Smooth muscle cell (in vitro differentiated cells): Measurements from ENCODE around the gene PVRIG. TPM values are rescaled to one million over a fixed set of nuclear protein-coding genes. Genes with fewer than 3 reads are reported as not detected.
"Not testable (repeated sequence)": the region's sequence is repeated elsewhere in the genome, so short reads cannot be mapped to it uniquely, and the experiment has no call there.

Experiments used
- DNase-seq: peaks from one replicate; lab custom pipeline; 2025; ENCODE audit not compliant: unreplicated experiment; lab: John Stamatoyannopoulos, UW
- H2AFZ ChIP-seq: fragments of 200-600 bp; sonication (generic); 2 replicates; pipeline ENCODE4 v1.6.0; 2016; ENCODE audit warnings: antibody characterized with exemption, low read depth, mild to moderate bottlenecking
- H3F3A ChIP-seq: fragments of 200-600 bp; sonication (generic); 2 replicates; pipeline ENCODE4 v1.6.0; 2017; ENCODE audit warnings: antibody characterized with exemption, low read depth
- H3K27ac ChIP-seq: fragments of 200-600 bp; sonication (generic); 2 replicates; pipeline ENCODE4 v1.5.1; 2016; ENCODE audit warnings: low read depth, mild to moderate bottlenecking
- H3K27me3 ChIP-seq: fragments of 200-600 bp; sonication (generic); 2 replicates; pipeline ENCODE4 v1.6.1; 2016; ENCODE audit warnings: low read depth, mild to moderate bottlenecking
- H3K36me3 ChIP-seq: fragments of 200-600 bp; sonication (generic); 2 replicates; pipeline ENCODE4 v1.5.1; 2016; ENCODE audit warnings: low read depth
- H3K4me1 ChIP-seq: fragments of 200-600 bp; sonication (generic); 2 replicates; pipeline ENCODE4 v1.5.1; 2016; ENCODE audit warnings: low read depth
- H3K4me2 ChIP-seq: fragments of 200-600 bp; sonication (generic); 2 replicates; pipeline ENCODE4 v1.6.0; 2016; ENCODE audit warnings: mild to moderate bottlenecking
- H3K4me3 ChIP-seq: fragments of 200-600 bp; sonication (generic); 2 replicates; pipeline ENCODE4 v1.5.1; 2016; ENCODE audit warnings: mild to moderate bottlenecking
- H3K79me2 ChIP-seq: fragments of 200-600 bp; sonication (generic); 2 replicates; pipeline ENCODE4 v1.6.0; 2016; ENCODE audit warnings: low read depth, mild to moderate bottlenecking
- H3K9ac ChIP-seq: fragments of 200-600 bp; sonication (generic); 2 replicates; pipeline ENCODE4 v1.6.0; 2016; ENCODE audit warnings: low read depth
- H3K9me3 ChIP-seq: fragments of 200-600 bp; sonication (generic); replicated peaks from 2 replicates; pipeline ENCODE4 v1.5.1; 2016; ENCODE audit warnings: low read depth
- H4K20me1 ChIP-seq: fragments of 200-600 bp; sonication (generic); 2 replicates; pipeline ENCODE4 v1.6.0; 2016; ENCODE audit warnings: low read depth
- WGBS: methylation state at CpG from one replicate; pipeline ENCODE4 v1.1.7; 2016; ENCODE audit warnings: low lambda C conversion rate; 5-methylcytosine and 5-hydroxymethylcytosine counted together
- polyA plus RNA-seq: library from polyadenylated mRNA; unstranded; fragments of >200 nt; fragmentation: Nextera tagmentation; extraction: Ambion mirVana; gene quantifications from 2 replicates; pipeline ENCODE4 v1.2.1, GENCODE V29; 2016
- total RNA-seq: library from RNA; depleted of rRNA; stranded (reverse); fragments of >200 nt; gene quantifications from 2 replicates; pipeline ENCODE4 v1.2.3, GENCODE V29; 2014
- TF ChIP-seq, protein P1 (sequence below): fragments of 200-600 bp; sonication (generic); IDR thresholded peaks from 2 replicates; pipeline ENCODE4 v1.5.1; 2017; ENCODE audit warnings: borderline replicate concordance, mild to moderate bottlenecking, antibody characterized with exemption; ENCODE audit not compliant: insufficient read depth, poor library complexity, severe bottlenecking

The PVRIG gene
- total and polyA plus RNA-seq, 2 experiments from 2014 or later: not detected

DNA sequence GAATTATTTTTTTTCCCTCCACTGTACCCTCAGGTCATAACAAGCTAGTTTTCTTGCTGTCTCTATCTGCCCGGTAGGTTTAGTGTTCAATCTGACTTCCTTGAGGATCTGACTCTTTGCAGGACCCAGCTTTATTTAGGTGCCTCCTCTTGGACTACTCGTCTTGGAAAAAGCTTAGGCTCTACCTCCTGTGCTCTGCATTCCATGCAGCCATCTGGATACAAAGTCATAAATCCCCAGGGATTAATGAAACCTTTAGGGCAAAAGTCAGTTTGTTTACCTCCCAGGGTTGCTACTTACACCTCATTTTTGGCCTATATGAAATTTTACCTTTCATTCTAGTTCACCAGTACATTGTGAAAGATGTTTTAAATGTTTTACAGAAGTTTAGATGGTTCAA is 34.0 kb upstream of the PVRIG start:
- no peak overlapping the region for H3K9ac ChIP-seq
- no peaks in the 10 kb centered on the region for H3K4me1 ChIP-seq
- no peaks in the 10 kb centered on the region for H3F3A ChIP-seq
- H3K36me3 ChIP-seq: no peaks in the 10 kb centered on the region
- H3K27me3 ChIP-seq: no peaks in the 10 kb centered on the region
- no peak overlapping the region for H3K27ac ChIP-seq
- no peaks in the 10 kb centered on the region for H3K79me2 ChIP-seq
- H3K4me3 ChIP-seq: no peak overlapping the region
- H4K20me1 ChIP-seq: no peaks in the 10 kb centered on the region
- H2AFZ ChIP-seq: no peak overlapping the region
- H3K4me2 ChIP-seq: no peak overlapping the region
- H3K9me3 ChIP-seq: no peaks in the 10 kb centered on the region
- no peak for DNase-seq
- WGBS: 70% methylated on average over 2 of the region's 2 CpGs
- TF ChIP-seq, protein P1, sequence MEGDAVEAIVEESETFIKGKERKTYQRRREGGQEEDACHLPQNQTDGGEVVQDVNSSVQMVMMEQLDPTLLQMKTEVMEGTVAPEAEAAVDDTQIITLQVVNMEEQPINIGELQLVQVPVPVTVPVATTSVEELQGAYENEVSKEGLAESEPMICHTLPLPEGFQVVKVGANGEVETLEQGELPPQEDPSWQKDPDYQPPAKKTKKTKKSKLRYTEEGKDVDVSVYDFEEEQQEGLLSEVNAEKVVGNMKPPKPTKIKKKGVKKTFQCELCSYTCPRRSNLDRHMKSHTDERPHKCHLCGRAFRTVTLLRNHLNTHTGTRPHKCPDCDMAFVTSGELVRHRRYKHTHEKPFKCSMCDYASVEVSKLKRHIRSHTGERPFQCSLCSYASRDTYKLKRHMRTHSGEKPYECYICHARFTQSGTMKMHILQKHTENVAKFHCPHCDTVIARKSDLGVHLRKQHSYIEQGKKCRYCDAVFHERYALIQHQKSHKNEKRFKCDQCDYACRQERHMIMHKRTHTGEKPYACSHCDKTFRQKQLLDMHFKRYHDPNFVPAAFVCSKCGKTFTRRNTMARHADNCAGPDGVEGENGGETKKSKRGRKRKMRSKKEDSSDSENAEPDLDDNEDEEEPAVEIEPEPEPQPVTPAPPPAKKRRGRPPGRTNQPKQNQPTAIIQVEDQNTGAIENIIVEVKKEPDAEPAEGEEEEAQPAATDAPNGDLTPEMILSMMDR: no peak

DNA sequence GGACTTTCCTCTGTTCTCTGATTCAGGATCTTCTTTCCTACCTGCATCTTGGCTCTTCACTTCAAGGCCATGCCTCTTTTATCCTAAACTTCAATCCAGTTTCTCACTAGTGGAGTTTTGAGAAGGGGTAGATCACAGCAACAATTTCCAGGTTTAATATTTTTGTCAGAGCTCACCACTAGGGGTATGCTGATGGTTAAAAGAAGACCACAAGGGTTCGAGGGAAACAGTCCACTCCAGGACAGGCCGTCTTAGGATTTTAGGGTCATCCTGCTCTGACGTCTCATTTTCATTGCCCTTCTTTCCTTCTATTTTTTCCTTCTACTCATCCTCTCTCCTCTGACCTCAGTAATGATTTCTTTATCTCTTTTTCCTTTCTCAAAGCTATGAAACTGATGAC is 30.7 kb upstream of the PVRIG start:
- WGBS: 88% methylated on average over 3 of the region's 3 CpGs
- Histone ChIP-seq H3K36me3 (no peaks in the 10 kb centered on the region), H3K27me3 (no peaks in the 10 kb centered on the region), H3K4me2 (no peak overlapping the region), H3F3A (no peaks in the 10 kb centered on the region), H2AFZ (no peak overlapping the region), H4K20me1 (no peaks in the 10 kb centered on the region), H3K9me3 (no peaks in the 10 kb centered on the region), H3K79me2 (no peaks in the 10 kb centered on the region), H3K4me1 (no peaks in the 10 kb centered on the region), H3K4me3 (no peak overlapping the region), H3K27ac (no peak overlapping the region), H3K9ac (no peak overlapping the region)
- no peak for DNase-seq
- TF ChIP-seq, protein P1: no peak

DNA sequence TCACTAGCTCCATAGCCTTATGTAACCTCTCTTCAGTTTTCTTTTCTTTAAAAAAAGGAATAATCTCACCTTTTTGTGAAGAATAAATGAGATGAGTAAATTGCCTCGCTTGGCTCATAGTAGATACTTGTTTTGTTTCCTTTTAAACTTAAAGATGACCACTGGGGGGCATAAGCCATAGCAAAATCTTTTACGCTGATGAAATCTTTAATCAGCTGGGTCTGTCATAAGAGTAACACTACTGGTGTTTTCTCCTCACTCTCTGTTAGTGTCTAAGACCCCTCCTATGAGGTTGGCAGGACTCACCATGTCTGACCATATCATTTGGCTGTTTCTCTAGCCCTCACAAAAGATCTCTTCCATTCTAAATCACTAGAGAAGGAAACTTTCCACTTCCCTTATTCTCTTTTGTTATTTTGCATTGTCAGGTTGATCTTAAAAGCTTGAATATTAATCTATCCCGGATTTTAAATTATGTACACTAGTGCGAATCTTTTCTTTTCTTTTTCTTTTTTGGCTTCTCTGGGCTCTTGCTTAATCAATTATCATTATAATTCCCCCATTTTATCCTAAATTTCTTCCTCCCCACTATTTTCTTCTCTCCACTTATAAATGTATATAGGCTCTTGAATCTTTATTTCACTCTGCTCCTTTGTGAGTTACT is 29.6 kb upstream of the PVRIG start:
- Histone ChIP-seq H3K4me3 (no peak overlapping the region), H3K9me3 (no peaks in the 10 kb centered on the region), H4K20me1 (no peaks in the 10 kb centered on the region), H2AFZ (peak overlapping the region; percentile 56), H3K27me3 (no peaks in the 10 kb centered on the region), H3K4me1 (no peaks in the 10 kb centered on the region), H3K27ac (no peak overlapping the region), H3K79me2 (no peaks in the 10 kb centered on the region), H3K9ac (no peak overlapping the region), H3K36me3 (no peaks in the 10 kb centered on the region), H3K4me2 (no peak overlapping the region), H3F3A (no peaks in the 10 kb centered on the region)
- DNase-seq: no peak
- TF ChIP-seq, protein P1: peak; percentile 28
- WGBS: 70% methylated on average over 4 of the region's 4 CpGs

DNA sequence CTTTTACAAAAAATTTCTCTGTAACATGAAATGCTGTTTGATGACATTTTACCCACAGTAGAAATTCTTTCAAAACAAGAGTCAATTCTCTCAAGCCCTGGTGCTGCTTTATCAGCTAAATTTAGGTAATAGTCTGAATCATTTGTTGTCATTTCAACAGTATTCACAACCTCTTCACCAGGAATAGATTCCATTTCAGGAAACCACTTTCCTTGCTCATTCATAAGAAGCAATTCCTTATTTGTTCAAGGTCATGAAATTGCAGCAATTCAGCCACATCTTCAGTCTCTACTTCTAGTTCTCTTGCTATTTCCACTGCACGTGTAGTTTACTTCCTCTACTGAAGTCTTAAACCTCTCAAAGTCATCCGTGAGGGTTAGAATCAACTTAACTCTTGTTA is 28.0 kb upstream of the PVRIG start:
- Histone ChIP-seq H3K4me1 (no peaks in the 10 kb centered on the region), H3K27ac (no peak overlapping the region), H3K9me3 (no peaks in the 10 kb centered on the region), H3K9ac (no peak overlapping the region), H3K27me3 (no peaks in the 10 kb centered on the region), H3K36me3 (no peaks in the 10 kb centered on the region), H3K4me3 (no peak overlapping the region), H3K79me2 (no peaks in the 10 kb centered on the region), H3F3A (no peaks in the 10 kb centered on the region), H2AFZ (no peak overlapping the region), H3K4me2 (no peak overlapping the region), H4K20me1 (no peaks in the 10 kb centered on the region)
- WGBS: 75% methylated on average over 2 of the region's 2 CpGs
- DNase-seq: no peak
- TF ChIP-seq, protein P1: no peak

DNA sequence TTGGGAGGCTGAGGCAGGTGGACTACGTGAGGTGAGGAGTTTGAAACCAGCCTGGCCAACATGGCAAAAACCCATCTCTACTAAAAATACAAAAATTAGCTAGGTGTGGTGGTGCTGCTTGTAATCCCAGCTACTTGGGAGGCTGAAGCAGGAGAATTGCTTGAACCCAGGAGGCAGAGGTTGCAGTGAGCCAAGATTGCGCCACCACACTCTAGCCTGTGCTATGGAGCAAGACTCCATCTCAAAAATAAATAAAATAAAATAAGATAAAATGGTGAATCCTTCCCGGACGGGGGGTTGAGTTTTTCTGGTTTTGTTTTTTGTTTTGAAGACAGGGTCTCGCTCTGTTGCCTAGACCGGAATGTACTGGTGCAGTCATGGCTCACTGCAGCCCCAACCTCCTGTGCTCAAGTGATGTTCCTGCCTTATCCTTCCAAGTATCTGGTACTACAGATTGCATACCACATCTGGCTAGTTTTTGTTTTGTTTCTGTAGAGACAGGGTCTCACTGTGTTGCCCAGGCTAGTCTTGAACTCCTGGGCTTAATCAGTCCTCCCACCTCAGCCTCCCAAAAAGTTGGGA is 27.4 kb upstream of the PVRIG start:
- H3K9me3 ChIP-seq, H3K4me1 ChIP-seq, H3K27ac ChIP-seq, H3F3A ChIP-seq, DNase-seq, H4K20me1 ChIP-seq, H3K27me3 ChIP-seq, H3K79me2 ChIP-seq, H3K4me2 ChIP-seq, H3K4me3 ChIP-seq, H3K36me3 ChIP-seq, H3K9ac ChIP-seq, H2AFZ ChIP-seq: not testable (repeated sequence)
- 95% methylated on average over 6 of the region's 6 CpGs for WGBS
